Natural killer cell (primary cell): ENCODE data around the gene CMTM1. TPM values are rescaled to one million over a fixed set of nuclear protein-coding genes. Genes with fewer than 3 reads are reported as not detected.

ENCODE experiments used
- ATAC-seq, 3 donors: fragments of 150-1000 bp in 2 of 3; fragments of 200-7000 bp in 1 of 3; cut with Tn5 transposase; 1 replicate in 1 of 3; 2 replicates in 2 of 3; pipeline ENCODE4 v1.10.0; 2021; ENCODE audit warnings: mild to moderate bottlenecking in 2 of 3, moderate library complexity in 2 of 3
- DNase-seq, 2 donors: peaks; one replicate each; pipeline versions ENCODE4 v3.0.0 to v3.0.0-alpha.2; 2013 to 2021; ENCODE audit warnings: mixed read lengths in 1 of 2
- H3K27ac ChIP-seq: one replicate; pipeline ENCODE4 v1.5.1; 2013; ENCODE audit warnings: mild to moderate bottlenecking, low read length
- H3K27me3 ChIP-seq: one replicate; pipeline ENCODE4 v1.6.1; 2013; ENCODE audit warnings: low read length; ENCODE audit not compliant: control insufficient read depth, insufficient read depth
- H3K36me3 ChIP-seq: one replicate; pipeline ENCODE4 v1.6.1; 2013; ENCODE audit warnings: low read length; ENCODE audit not compliant: control insufficient read depth, insufficient read depth
- H3K4me1 ChIP-seq: one replicate; pipeline ENCODE4 v1.6.1; 2013; ENCODE audit warnings: low read length; ENCODE audit not compliant: control insufficient read depth, insufficient read depth
- H3K4me3 ChIP-seq: one replicate; pipeline ENCODE4 v1.5.1; 2013; ENCODE audit warnings: low read length
- H3K9me3 ChIP-seq: one replicate; pipeline ENCODE4 v1.6.1; 2013; ENCODE audit warnings: low read length; ENCODE audit not compliant: control insufficient read depth, insufficient read depth
- H3K27ac Mint-ChIP-seq, 2 donors: one replicate each; pipeline ENCODE4 v1.8.0; 2022; ENCODE audit warnings: mild to moderate bottlenecking in 2 of 2, mixed read lengths in 2 of 2, moderate library complexity in 1 of 2
- H3K27me3 Mint-ChIP-seq, 2 donors: one replicate each; pipeline ENCODE4 v1.8.0; 2022; ENCODE audit warnings: low read depth in 2 of 2, mixed read lengths in 2 of 2
- H3K36me3 Mint-ChIP-seq: one replicate; pipeline ENCODE4 v1.8.0; 2022; ENCODE audit warnings: mixed read lengths
- H3K4me1 Mint-ChIP-seq, 2 donors: one replicate each; pipeline ENCODE4 v1.8.0; 2022; ENCODE audit warnings: mixed read lengths in 2 of 2
- H3K4me3 Mint-ChIP-seq: one replicate; pipeline ENCODE4 v1.8.0; 2022; ENCODE audit warnings: mild to moderate bottlenecking, moderate library complexity, mixed read lengths
- H3K9me3 Mint-ChIP-seq, 2 donors: one replicate each; pipeline ENCODE4 v1.8.0; 2022; ENCODE audit warnings: mixed read lengths in 2 of 2
- WGBS: methylation state at CpG from one replicate; pipeline ENCODE4 v1.1.7; 2013; ENCODE audit warnings: missing lambda C conversion rate; ENCODE audit not compliant: insufficient coverage; 5-methylcytosine and 5-hydroxymethylcytosine counted together
- intact Hi-C: fragments of 100-400 bp; cut with micrococcal nuclease; formaldehyde crosslinking; loops from one replicate; pipeline ENCODE4 v1.14.2; 2022
- total RNA-seq, 4 donors: library from RNA; stranded (reverse); fragments of 120-200 nt in 1 of 4; gene quantifications; one replicate each; pipeline versions ENCODE4 v1.2.3 to v1.2.4, GENCODE V29; 2013 to 2022
- TF ChIP-seq, protein P1 (sequence below): fragments of 200-600 bp; IDR thresholded peaks from one replicate; pipeline ENCODE4 v1.8.0; 2022; ENCODE audit warnings: antibody characterized with exemption

CMTM1 gene
- total RNA-seq, 3 donors from 2014 or later (not counting 1 experiment from before 2014, with no cell fraction given) = 4.4 to 8.5 (median 7.8) TPM

DNA sequence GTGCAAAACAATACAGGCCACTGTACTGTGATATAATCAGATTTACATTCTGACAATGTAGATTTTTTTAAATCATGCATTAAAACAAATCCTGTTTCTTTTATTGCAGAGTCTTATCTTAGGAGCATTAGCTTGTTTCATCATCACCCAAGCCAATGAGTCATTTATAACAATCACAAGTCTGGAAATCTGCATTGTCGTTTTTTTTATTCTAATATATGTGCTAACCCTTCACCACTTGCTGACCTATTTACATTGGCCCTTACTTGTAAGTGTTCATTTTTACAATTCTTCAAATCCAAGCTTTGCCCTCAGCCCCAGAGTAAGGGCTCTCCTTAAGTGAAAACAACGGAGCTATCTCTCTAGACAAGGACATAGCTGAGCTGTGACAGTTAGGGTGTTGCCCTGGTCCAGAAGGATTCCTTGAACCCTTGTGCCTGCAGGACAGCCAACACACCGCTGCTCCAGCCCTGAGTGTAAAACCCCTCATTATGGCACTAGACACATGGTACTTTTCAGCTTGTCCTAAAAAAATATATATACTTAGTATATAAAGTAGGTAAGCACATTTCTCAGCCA lies 3.7 kb downstream of the CMTM1 start:
- Mint-ChIP-seq H3K36me3 (peaks cover 8% of the 10 kb centered on the region), H3K4me1 (peaks cover 18 to 36% of the 10 kb centered on the region in 2 donors), H3K9me3 (no peaks in the 10 kb centered on the region), H3K27me3 (no peaks in the 10 kb centered on the region), H3K4me3 (no peak overlapping the region), H3K27ac (peak overlapping the region; percentile 71 to 72)
- no peaks in the 10 kb centered on the region for H3K27me3 ChIP-seq
- TF ChIP-seq, protein P1, sequence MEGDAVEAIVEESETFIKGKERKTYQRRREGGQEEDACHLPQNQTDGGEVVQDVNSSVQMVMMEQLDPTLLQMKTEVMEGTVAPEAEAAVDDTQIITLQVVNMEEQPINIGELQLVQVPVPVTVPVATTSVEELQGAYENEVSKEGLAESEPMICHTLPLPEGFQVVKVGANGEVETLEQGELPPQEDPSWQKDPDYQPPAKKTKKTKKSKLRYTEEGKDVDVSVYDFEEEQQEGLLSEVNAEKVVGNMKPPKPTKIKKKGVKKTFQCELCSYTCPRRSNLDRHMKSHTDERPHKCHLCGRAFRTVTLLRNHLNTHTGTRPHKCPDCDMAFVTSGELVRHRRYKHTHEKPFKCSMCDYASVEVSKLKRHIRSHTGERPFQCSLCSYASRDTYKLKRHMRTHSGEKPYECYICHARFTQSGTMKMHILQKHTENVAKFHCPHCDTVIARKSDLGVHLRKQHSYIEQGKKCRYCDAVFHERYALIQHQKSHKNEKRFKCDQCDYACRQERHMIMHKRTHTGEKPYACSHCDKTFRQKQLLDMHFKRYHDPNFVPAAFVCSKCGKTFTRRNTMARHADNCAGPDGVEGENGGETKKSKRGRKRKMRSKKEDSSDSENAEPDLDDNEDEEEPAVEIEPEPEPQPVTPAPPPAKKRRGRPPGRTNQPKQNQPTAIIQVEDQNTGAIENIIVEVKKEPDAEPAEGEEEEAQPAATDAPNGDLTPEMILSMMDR = no peak
- no peak overlapping the region for H3K4me3 ChIP-seq
- no peaks in the 10 kb centered on the region for H3K9me3 ChIP-seq
- no peak for DNase-seq
- no peak overlapping the region for H3K27ac ChIP-seq
- peaks cover 13% of the 10 kb centered on the region for H3K4me1 ChIP-seq
- peak in 1 of 3 donors; percentile 42 for ATAC-seq
- intact Hi-C loops = no loop called here
- 88% methylated on average over 2 of the region's 3 CpGs for WGBS
- H3K36me3 ChIP-seq = peaks cover 28% of the 10 kb centered on the region

DNA sequence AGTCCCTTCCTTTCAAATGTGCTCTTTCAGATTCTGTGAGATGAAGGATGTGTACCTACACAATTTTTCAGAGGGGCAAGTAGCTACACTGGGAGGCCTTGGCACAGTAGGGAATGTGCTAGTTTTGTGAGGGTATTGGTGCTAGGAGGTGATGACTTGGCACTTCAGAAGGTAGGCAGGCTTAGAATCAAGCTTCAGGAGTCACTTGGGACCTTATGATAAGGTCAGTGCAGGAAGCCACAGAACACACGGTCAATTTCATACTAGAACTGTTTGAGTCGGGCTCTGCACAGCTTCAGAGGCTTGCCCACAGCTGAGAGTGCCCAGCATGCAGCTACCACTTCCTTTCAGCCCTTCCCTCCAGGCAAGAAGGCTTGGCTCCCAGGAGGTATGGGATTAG lies 6.1 kb downstream of the CMTM1 start:
- no peak overlapping the region for H3K27ac ChIP-seq
- ATAC-seq (no peak), DNase-seq (no peak)
- no peak overlapping the region for H3K4me3 ChIP-seq
- H3K36me3 ChIP-seq = peaks cover 8% of the 10 kb centered on the region
- Mint-ChIP-seq H3K4me1 (peaks cover 14 to 29% of the 10 kb centered on the region in 2 donors), H3K4me3 (no peak overlapping the region), H3K36me3 (peaks cover 5% of the 10 kb centered on the region), H3K9me3 (no peaks in the 10 kb centered on the region), H3K27me3 (no peaks in the 10 kb centered on the region), H3K27ac (peak overlapping the region; percentile 71 to 72)
- intact Hi-C loops = no loop called here
- TF ChIP-seq, protein P1 = no peak
- 13% methylated on average over 2 of the region's 2 CpGs for WGBS
- H3K4me1 ChIP-seq = peaks cover 13% of the 10 kb centered on the region
- no peaks in the 10 kb centered on the region for H3K27me3 ChIP-seq
- no peaks in the 10 kb centered on the region for H3K9me3 ChIP-seq

DNA sequence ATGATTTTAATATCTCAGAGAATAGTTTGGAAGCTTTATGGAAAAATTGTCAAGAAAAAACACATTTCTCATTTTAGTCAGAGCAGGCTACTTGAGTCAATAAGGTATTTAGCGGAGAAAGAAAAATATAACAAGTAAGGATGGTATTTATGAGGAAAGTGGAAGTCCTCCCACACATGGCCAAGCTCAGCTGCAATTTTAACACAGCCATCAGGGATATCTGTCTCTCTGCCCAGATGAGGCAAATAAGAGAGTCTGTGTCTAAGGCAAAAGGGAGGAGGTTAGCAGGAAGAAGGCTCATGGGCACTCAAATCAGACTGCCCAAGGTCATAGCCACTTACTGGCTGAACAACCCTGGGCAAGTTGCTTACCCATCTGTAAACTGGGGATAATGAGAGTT lies 7.8 kb downstream of the CMTM1 start:
- H3K4me3 ChIP-seq = no peak overlapping the region
- H3K27ac ChIP-seq = no peak overlapping the region
- Mint-ChIP-seq H3K27me3 (peaks cover 11 to 12% of the 10 kb centered on the region in 2 donors), H3K36me3 (no peaks in the 10 kb centered on the region), H3K27ac (no peak overlapping the region), H3K9me3 (no peaks in the 10 kb centered on the region), H3K4me1 (peaks cover 24 to 37% of the 10 kb centered on the region in 2 donors), H3K4me3 (no peak overlapping the region)
- no peak for ATAC-seq
- H3K9me3 ChIP-seq = no peaks in the 10 kb centered on the region
- H3K36me3 ChIP-seq = peaks cover 3% of the 10 kb centered on the region
- intact Hi-C loops = no loop called here
- H3K4me1 ChIP-seq = peaks cover 21% of the 10 kb centered on the region
- TF ChIP-seq, protein P1 = no peak
- peaks cover 11% of the 10 kb centered on the region for H3K27me3 ChIP-seq
- WGBS = 80% methylated on average over 1 of the region's 1 CpG
- DNase-seq = no peak

DNA sequence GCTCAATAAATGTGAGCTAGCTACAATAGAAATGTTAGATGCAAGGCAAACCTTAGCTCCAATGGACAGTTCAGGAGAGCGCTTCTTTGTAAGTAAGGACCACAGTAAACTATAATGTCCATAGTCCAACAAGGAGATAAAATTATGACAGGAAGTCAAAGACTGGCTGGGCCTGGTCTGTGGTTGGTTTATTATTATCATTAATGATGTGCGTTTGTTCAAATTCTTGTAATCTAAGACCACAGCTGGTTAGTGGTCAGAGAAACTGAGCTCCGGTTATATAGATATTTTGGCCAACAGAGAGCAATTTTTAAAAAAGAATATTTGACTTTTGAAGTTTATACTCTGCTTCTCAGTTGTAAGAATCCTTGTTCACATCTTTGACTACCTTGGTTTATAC lies 8.3 kb downstream of the CMTM1 start:
- no peak overlapping the region for H3K27ac Mint-ChIP-seq
- H3K36me3 ChIP-seq = peaks cover 3% of the 10 kb centered on the region
- peaks cover 28 to 37% of the 10 kb centered on the region in 2 donors for H3K4me1 Mint-ChIP-seq
- H3K36me3 Mint-ChIP-seq = no peaks in the 10 kb centered on the region
- intact Hi-C loops = no loop called here
- peaks cover 11% of the 10 kb centered on the region for H3K27me3 ChIP-seq
- ATAC-seq (no peak), DNase-seq (no peak)
- H3K4me3 Mint-ChIP-seq = no peak overlapping the region
- H3K9me3 ChIP-seq = no peaks in the 10 kb centered on the region
- 89% methylated on average over 3 of the region's 3 CpGs for WGBS
- H3K27me3 Mint-ChIP-seq = peaks cover 12 to 16% of the 10 kb centered on the region in 2 donors
- H3K9me3 Mint-ChIP-seq = no peaks in the 10 kb centered on the region
- no peak overlapping the region for H3K27ac ChIP-seq
- TF ChIP-seq, protein P1 = no peak
- peaks cover 25% of the 10 kb centered on the region for H3K4me1 ChIP-seq
- no peak overlapping the region for H3K4me3 ChIP-seq
